NCI-H1417 (cell line): ENCODE measurements around the gene RIMBP2.

Experiments
- DNase-seq, 3 experiments: peaks; one replicate each; lab custom pipeline; 2025; lab: John Stamatoyannopoulos, UW

RIMBP2 gene

DNA sequence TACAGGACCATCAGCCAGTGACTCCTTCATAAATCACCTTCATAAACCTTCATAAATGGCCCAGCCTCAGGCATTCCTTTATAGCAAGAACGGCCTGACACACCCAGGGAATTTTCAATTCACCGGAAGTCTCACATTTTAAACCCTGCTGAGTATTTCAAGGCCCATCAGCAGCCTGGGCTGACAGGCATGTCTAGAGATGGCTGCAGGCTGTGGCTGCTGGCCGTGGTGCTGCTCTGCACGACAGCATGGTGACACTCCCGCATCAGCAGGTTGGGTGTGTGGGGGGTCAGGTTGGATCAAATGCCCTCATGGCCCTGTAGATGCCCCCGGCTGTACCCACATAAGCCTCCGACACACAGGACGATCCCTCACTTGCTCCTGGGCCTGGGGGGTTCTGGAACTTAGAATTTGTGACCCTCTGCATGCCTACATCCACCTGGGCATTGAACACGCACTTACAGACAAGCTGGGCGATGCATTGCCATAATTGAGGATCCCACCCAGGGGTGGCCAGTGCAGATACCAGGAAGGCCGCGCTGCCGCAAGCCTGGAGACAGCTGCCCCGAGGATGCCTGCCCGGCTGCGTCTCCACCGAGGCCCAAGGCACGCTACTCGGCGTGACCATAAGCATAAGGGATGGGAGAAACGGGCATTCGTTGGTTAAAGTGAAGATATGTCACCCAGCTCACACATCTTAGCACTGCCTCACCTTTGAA lies 254.1 kb downstream of the RIMBP2 start:
- DNase-seq = peak in 1 of 3 experiments; percentile 34

- peak; percentile 6 to 77 (median 44) for DNase-seq
Measured at GRCh38 chr12:130461447-130461815, 254.7 kb downstream of the RIMBP2 start.

- DNase-seq = peak in 2 of 3 experiments; percentile 10 to 19
Measured at GRCh38 chr12:130460611-130461446, 255.3 kb downstream of the RIMBP2 start.

DNA sequence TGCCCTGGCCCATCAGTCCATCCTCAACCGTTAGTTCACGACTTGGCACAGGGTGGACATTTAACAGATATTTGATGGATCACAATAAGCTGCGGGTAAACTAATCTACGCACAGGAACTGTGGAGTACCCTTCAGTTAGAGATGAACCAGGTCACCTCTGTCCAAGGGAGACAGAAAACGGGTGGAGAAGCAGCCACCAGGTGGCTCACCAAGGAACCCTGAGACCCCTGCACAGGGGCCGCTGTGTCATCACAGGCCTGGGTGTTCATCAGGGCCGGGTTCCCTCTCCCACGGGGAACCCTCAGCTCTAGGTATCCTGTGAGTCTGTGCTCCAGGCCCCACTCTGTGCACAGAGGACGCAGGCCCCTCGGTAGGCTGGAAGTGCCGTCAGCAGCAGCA lies 256.2 kb downstream of the RIMBP2 start:
- no peak for DNase-seq

- no peak for DNase-seq
Measured at GRCh38 chr12:130458341-130458740, 257.8 kb downstream of the RIMBP2 start.

DNA sequence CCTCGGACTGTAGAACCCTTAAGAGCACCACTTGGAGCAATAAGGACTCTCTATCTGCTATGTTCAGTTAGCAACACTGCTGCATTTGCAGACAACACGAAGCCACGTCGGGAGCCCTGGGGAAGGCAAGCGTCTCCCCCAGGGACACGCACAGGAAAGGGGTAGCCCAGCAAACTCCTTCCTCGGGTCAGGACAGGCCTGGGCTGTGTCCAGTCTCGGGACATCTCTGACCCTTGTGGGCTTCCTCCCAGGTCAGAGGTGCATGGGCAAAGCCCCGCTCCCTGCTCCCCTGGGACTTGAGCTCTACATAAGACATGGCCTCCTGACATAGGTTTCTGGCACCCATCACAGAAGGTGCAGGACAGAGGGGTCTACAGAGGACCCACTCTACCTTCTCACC lies 258.9 kb downstream of the RIMBP2 start:
- no peak for DNase-seq

DNA sequence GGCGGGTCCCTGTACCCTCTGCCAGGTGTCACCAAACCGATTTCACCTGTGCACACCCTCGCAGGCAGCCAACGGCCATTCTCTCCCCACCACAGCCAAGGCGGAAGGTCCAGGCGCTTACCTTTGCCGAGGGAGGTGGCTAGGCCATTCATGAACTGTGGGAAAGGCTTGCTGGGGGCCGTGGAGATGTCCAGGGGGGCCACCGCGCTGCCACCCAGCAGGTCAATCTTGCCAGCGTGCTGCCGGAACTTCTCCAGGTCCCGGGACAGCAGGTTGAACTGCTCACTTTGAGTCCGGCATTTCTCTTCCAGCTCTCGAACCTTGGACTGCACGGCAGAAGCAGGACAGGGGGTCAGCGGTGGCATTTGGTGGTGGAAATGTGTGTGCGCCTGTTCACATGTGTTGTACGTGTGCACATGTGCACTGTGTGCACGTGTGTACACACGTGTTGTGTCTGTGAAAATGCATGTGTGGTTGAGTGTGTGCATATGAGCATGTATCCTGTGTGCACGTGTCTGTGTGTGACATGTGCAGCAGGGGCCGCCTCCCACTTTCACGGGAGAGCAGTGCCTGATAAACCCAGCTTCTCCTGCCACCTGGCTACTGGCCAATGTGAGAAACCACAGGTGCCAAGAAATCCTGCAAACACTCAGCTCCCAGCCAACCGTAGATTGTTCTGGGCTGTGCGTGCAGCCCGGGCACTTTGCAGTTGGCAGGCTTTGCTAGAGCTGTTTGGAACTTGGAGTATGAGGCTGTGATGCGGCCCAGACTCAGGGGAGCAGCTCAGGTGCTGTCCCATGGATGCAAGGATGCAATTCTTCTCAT lies 259.5 kb downstream of the RIMBP2 start:
- DNase-seq = peak in 2 of 3 experiments; percentile 21 to 93

DNA sequence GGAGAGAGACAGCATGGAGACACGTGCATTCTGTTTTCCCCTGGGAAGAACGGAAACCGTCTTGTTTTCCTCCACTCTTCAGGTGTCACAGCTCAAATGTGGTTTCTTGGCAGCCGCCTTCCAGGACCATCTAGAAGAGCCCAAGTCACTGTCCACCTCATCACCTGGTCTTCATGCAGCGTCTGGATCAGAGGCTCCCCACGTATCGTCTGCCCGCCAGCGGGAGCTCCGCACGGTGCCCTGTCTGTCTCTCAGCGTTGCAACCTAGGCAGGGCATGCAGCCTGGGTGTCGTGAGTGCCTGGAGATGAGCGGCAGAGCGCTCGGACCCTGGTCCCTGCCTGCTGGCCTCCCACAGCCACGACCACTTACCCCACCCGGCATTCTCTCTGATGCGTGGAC lies 260.9 kb downstream of the RIMBP2 start:
- no peak for DNase-seq

DNA sequence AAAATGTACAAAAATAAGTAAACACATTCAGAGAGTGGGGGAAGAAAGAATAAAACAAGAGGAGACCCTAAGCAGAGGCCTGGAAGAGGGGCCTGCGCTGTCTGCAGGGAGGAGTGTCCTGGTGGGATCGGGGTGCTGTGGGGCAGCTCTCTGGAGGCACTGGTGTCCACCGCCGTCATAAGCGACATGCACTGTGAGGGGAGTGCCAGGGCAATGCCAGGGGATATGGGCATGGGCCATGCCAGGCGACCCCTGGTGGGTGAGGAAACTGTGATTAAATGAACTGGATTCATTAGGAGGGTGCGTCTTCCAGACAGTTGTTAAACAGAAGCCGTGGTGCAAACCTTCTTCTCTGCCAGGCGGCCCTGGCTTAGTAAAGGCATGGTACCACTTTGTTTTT lies 261.8 kb downstream of the RIMBP2 start:
- no peak for DNase-seq

- no peak for DNase-seq
Measured at GRCh38 chr12:130452546-130452945, 263.6 kb downstream of the RIMBP2 start.

DNA sequence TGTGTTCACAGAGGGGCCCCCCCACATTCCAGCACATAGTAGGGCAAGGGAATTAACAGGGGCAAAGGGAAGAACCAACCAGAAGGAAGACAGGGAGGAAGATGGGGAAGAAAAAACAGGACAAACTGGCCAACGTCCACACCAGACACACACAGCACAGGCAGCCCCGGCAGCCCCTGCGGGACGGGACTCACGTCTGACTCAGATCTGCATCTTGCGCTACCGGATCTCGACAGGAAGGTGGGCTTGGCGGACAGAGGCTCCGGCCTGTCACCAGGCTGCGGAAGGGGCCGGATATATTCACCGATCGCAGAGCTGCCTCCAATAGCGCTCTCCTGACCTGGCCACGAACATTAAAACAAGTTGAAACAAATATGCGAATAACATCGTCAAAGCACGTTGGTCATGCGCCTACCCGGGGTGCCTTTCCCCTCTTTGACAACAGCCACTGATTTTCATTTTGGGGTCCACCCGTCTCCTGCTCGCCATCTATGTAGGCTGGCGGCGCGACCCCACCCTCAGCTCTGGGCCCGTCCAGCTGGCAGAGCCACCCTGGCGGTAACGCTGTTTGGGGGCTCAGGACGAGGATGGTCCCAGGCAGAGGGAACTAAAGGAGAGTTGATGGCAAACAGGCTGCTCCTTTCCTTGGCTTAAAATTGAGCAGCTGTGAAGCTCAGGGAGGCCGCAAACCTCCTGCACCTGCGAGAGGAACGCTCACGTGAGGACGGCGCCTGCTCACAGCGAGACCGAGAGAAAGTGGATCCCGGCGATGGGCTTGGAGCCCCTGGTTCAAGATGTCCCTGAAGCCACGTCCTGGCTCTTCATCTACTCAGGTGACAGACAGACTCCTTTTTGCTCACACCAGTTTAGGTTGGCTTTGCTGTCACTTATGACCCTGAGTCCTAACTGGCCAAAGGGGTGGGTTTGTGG lies 264.8 kb downstream of the RIMBP2 start:
- no peak for DNase-seq

- no peak for DNase-seq
Measured at GRCh38 chr12:130449291-130449690, 266.8 kb downstream of the RIMBP2 start.

- no peak for DNase-seq
Measured at GRCh38 chr12:130448044-130448821, 267.9 kb downstream of the RIMBP2 start.

GRCh38 chr12:130447655-130447965 lies 268.5 kb downstream of the RIMBP2 start:
- DNase-seq = no peak

- no peak for DNase-seq
Measured at GRCh38 chr12:130446846-130447654, 269.0 kb downstream of the RIMBP2 start.

- DNase-seq = no peak
Measured at GRCh38 chr12:130444986-130445385, 271.1 kb downstream of the RIMBP2 start.

- DNase-seq = no peak
Measured at GRCh38 chr12:130444061-130444460, 272.0 kb downstream of the RIMBP2 start.

DNA sequence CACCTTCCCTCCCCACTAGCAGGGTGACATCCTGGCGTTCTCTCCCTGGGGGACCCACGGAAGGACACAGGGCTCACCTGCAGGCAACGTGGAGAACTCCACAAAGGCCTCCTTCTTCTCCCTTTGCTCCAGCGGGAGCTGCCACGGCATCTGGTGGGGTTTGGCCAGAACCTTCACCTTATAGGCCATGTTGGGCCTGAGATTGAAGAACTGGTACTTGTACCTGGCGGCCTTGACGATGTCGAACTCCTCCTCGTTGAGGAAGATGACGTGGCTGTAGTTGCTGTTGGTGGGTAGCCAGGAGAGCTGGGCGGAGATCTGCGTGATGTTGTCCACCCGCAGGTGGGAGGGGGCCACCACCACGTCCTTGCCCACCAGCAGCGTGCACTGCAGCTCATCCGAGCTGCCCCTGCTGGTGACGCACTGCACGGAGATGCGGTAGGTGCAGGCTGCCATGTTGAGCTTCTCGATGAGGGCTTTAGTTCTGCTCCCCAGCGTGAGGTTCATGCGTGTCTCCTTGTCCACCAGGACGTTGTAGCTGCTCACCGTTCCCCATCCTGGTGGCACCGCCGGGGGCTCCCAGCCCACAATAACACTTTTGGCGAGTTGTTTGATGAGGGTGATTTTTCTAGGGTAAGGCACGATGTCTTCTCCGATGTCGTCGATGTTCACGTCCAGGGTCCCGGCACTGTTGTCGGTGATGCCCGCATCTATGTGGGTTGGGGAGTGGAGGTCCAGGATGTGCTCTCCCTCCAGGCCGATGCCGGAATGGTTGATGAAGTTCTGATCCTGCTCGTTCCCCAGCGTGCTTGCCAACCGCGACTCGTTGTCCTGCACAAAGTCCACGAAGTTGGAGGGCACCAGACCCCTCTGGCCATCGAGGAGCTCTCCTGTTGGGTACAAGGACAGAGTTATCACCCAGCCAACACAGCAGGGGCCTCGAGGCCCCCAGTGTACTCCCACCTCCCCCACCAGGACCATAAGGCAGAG lies 274.0 kb downstream of the RIMBP2 start:
- DNase-seq = no peak
